Lower leg skin (tissue), 4 donors: ENCODE measurements around the gene TWIST1. TPM values are rescaled to one million over a fixed set of nuclear protein-coding genes. Genes with fewer than 3 reads are reported as not detected.

Source experiments
- DNase-seq, 2 donors: peaks; one replicate each; pipeline ENCODE4 v3.0.0-alpha.2; 2019; ENCODE audit warnings: low spot score in 2 of 2
- H3K4me3 ChIP-seq: fragments of 200-600 bp; sonication (generic); 2 replicates; pipeline ENCODE4 v1.5.1; 2017; ENCODE audit warnings: mild to moderate bottlenecking, low read depth; ENCODE audit not compliant: poor library complexity, severe bottlenecking
- POLR2A ChIP-seq, 2 donors: fragments of 450-650 bp; IDR thresholded peaks; one replicate each; pipeline ENCODE4 v1.6.1; 2016 to 2017; ENCODE audit warnings: antibody characterized with exemption in 2 of 2, mild to moderate bottlenecking in 1 of 2, moderate library complexity in 1 of 2
- WGBS, 2 donors: methylation state at CpG; one replicate each; pipeline ENCODE4 v1.1.5; 2018; 5-methylcytosine and 5-hydroxymethylcytosine counted together
- intact Hi-C: fragments of 100-400 bp; cut with DNase I; formaldehyde crosslinking; loops from one replicate; pipeline ENCODE4 v1.15.0; 2023; ENCODE audit warnings: low total_unique reads
- total RNA-seq, 4 donors: library from RNA; depleted of rRNA; stranded (reverse); fragments of >200 nt; gene quantifications; one replicate each; pipeline ENCODE4 v1.1.0, GENCODE V29; 2016
- TF ChIP-seq, protein P1 (sequence below), 3 donors: fragments of 450-650 bp; IDR thresholded peaks; one replicate each; pipeline ENCODE4 v1.5.1; 2016; ENCODE audit warnings: antibody characterized with exemption in 3 of 3, mild to moderate bottlenecking in 3 of 3, moderate library complexity in 2 of 3

Gene TWIST1
- total RNA-seq, 4 donors from 2014 or later: 10.6 to 26.4 (median 19.7) TPM

DNA sequence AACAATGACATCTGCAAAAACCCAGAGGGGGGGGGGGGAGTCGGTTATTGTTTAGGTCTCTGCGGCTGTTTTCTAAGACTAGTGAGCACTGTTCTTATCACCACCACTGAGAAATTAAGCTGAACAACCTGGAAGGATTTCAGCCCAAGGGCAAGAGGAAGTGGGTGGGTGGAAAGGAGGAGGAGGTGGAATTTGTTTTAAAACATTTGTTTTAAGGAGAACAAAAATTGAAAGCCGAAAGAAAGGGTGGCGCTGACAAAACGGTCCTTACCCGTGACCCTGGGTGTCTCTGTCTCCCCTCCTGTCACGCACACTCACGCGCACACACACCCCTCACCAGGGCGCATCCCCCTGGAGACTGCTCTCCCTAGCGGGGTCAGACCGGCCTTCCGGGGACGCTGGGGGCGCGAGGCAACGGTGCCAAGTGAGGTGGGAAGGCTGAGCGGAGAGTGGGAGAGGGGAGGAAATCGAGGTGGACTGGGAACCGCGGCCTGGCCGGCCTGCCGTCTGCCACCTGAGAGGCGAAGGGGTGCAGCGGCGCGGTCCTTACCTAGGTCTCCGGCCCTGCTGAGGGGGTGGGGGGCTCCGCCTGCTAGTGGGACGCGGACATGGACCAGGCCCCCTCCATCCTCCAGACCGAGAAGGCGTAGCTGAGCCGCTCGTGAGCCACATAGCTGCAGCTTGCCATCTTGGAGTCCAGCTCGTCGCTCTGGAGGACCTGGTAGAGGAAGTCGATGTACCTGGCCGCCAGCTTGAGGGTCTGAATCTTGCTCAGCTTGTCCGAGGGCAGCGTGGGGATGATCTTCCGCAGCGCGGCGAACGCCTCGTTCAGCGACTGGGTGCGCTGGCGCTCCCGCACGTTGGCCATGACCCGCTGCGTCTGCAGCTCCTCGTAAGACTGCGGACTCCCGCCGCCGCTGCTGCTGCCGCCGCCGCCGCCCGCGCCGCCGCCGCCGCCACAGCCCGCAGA, 1.0 kb downstream of the TWIST1 start:
- 2% methylated on average over 39 to 67 of the region's 70 CpGs for WGBS, 2 donors
- DNase-seq: peak; percentile 17 to 86
- H3K4me3 ChIP-seq: peak overlapping the region; percentile 59
- intact Hi-C loops: no loop called here
- no peak for TF ChIP-seq POLR2A (IDR thresholded peaks at IDR 0.05)
- TF ChIP-seq, protein P1, sequence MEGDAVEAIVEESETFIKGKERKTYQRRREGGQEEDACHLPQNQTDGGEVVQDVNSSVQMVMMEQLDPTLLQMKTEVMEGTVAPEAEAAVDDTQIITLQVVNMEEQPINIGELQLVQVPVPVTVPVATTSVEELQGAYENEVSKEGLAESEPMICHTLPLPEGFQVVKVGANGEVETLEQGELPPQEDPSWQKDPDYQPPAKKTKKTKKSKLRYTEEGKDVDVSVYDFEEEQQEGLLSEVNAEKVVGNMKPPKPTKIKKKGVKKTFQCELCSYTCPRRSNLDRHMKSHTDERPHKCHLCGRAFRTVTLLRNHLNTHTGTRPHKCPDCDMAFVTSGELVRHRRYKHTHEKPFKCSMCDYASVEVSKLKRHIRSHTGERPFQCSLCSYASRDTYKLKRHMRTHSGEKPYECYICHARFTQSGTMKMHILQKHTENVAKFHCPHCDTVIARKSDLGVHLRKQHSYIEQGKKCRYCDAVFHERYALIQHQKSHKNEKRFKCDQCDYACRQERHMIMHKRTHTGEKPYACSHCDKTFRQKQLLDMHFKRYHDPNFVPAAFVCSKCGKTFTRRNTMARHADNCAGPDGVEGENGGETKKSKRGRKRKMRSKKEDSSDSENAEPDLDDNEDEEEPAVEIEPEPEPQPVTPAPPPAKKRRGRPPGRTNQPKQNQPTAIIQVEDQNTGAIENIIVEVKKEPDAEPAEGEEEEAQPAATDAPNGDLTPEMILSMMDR (IDR thresholded peaks at IDR 0.05): no peak

DNA sequence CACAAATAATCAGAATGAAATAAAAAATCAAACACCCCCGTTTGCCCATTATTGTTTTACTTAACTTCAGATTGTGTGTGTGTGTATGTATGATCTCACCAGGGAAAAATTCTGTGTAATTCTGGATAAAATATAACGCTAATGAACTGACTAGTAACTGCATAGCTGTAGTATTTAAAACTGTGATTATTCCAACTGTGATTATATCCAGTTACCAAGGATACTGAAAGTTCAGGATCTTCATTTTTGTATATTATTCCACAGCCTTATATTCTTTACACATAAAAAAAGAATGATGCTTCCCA, 2.9 kb downstream of the TWIST1 start:
- 18 to 19% methylated on average over 2 of the region's 2 CpGs for WGBS, 2 donors
- no peak overlapping the region for H3K4me3 ChIP-seq
- no peak for DNase-seq
- TF ChIP-seq, protein P1 (IDR thresholded peaks at IDR 0.05): no peak
- TF ChIP-seq POLR2A (IDR thresholded peaks at IDR 0.05): no peak
- intact Hi-C loops: no loop called here

DNA sequence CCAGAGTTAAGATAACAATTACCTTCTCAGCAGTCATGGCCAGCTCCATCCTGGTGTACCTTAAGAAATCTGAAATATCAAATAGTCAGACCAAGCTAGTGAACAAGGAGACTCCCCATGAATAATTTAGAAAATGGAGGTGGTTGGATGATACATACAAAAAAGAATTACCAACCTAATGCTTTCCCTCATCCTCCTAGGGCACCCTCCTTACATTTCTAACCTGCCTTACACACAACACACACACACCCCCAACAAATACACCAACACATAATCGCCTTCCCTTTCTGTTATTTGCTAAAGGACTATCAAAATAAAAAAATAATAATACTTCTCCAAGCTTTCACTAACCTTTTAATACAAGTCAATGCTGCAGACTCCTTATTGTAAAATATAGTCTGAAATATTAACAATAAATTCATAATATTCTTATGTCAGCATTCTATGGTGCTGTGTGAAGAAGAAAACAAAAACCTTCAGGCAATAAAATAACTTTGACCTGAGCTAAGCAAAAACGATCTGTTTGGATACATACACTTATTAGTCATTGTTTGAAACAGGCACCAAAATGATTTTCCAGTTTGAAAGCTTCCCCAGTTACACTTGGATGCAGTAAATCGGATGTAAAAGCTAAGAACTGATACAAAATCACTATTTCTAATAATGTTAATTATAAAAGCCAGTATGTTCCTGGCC, 3.4 kb downstream of the TWIST1 start:
- H3K4me3 ChIP-seq: no peak overlapping the region

DNA sequence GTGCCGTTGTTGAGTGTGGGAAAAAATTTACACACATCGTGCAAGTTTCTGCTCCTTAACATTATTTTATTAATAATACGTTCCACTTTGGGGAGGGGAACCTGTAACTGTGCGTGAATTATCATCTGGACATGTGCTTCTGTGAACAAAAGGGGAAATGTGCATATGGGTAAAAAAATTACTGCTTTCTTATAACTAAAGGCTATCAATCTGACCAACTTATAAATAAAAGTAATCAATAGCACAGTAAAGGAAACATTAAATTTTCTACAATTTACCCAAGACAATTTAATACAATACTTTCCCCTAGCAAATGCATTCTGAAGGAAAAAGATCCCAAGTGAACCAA, 4.5 kb downstream of the TWIST1 start:
- DNase-seq: no peak
- intact Hi-C loops: no loop called here
- WGBS, 2 donors: 14 to 20% methylated on average over 4 of the region's 4 CpGs
- H3K4me3 ChIP-seq: no peak overlapping the region
- no peak for TF ChIP-seq POLR2A (IDR thresholded peaks at IDR 0.05)
- TF ChIP-seq, protein P1 (IDR thresholded peaks at IDR 0.05): no peak

More for the DNA sequence above, 3.4 kb downstream of the TWIST1 start:
- intact Hi-C loops: no loop called here
- TF ChIP-seq, protein P1 (IDR thresholded peaks at IDR 0.05): no peak
- no peak for TF ChIP-seq POLR2A (IDR thresholded peaks at IDR 0.05)
- no peak for DNase-seq
- 19 to 27% methylated on average over 3 of the region's 3 CpGs for WGBS, 2 donors

DNA sequence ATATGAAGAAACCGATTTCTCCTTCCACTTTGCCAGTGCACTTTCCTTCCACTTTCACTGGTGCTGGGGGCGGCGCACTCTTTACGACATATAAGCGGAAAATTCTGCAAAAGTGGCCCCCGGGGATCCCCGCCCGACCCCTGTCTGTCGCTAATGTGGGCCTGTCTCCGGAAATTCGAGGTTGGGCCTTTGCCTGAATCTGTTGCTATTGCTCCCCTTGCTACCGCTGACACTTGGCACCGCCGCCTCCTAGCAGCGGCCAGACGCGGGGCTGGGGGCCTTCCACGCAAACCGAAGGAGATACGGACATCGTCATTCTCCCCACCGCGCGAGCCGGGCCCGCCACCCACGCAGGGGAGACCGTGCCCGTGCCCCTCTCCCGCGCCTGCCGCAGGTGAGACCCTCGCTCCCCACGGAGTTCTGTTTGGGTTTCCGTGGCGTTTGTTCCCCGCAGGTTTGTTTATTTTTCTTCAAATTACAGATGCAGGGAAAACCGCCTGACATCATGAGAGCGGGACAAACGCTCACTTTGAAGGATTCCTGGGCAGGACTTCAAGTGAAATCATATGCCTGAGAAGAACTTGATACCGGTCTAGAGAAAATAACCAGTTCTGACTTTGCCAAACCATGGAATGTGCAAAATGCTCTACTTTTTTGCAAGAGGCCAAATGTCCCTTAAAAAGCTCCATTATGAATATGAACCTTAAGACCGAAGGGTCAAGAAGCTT, 5.0 kb downstream of the TWIST1 start:
- WGBS, 2 donors: 10 to 14% methylated on average over 27 to 36 of the region's 42 CpGs
- intact Hi-C loops: no loop called here
- no peak for TF ChIP-seq POLR2A (IDR thresholded peaks at IDR 0.05)
- TF ChIP-seq, protein P1 (IDR thresholded peaks at IDR 0.05): no peak
- H3K4me3 ChIP-seq: no peak overlapping the region
- peak; percentile 26 to 87 for DNase-seq
